CD14-positive monocyte (primary cell): ENCODE data around the gene RGL1. TPM values are rescaled to one million over a fixed set of nuclear protein-coding genes. Genes with fewer than 3 reads are reported as not detected.

Experiments used
- DNase-seq, 3 donors: peaks; one replicate each; pipeline ENCODE4 v3.0.0-alpha.2; 2011 to 2022
- H2AFZ ChIP-seq: 2 replicates; pipeline ENCODE4 v1.6.0; 2012; ENCODE audit warnings: mild to moderate bottlenecking, low read depth, low read length, inconsistent platforms; ENCODE audit not compliant: insufficient read depth, poor library complexity, severe bottlenecking
- H3K27ac ChIP-seq, 2 donors: 1 replicate in 1 of 2; 2 replicates in 1 of 2; pipeline ENCODE4 v1.5.1; 2012 to 2013; ENCODE audit warnings: low read length in 2 of 2, control low read depth in 1 of 2, inconsistent platforms in 1 of 2, low read depth in 1 of 2, mild to moderate bottlenecking in 1 of 2
- H3K27me3 ChIP-seq, 2 donors: one replicate each; pipeline versions ENCODE4 v1.6.0 to v1.6.1; 2011 to 2013; ENCODE audit warnings: low read length in 2 of 2; ENCODE audit not compliant: control insufficient read depth in 2 of 2, insufficient read depth in 2 of 2
- H3K36me3 ChIP-seq, 2 donors: replicated peaks in 1 of 2; 1 replicate in 1 of 2; 2 replicates in 1 of 2; pipeline versions ENCODE4 v1.5.1 to v1.6.1; 2012 to 2013; ENCODE audit warnings: low read length in 2 of 2, control low read depth in 1 of 2, inconsistent platforms in 1 of 2, mild to moderate bottlenecking in 1 of 2; ENCODE audit not compliant: insufficient read depth in 2 of 2, control insufficient read depth in 1 of 2
- H3K4me1 ChIP-seq, 2 donors: 1 replicate in 1 of 2; 2 replicates in 1 of 2; pipeline versions ENCODE4 v1.5.1 to v1.6.1; 2012 to 2013; ENCODE audit warnings: low read length in 2 of 2, control low read depth in 1 of 2, inconsistent platforms in 1 of 2, mild to moderate bottlenecking in 1 of 2, moderate library complexity in 1 of 2; ENCODE audit not compliant: insufficient read depth in 2 of 2, control insufficient read depth in 1 of 2
- H3K4me2 ChIP-seq: replicated peaks from 2 replicates; pipeline ENCODE3; 2012; ENCODE audit warnings: low read length, moderate library complexity, mild to moderate bottlenecking; ENCODE audit not compliant: poor library complexity, severe bottlenecking; ENCODE audit errors: extremely low read depth
- H3K4me3 ChIP-seq, 3 experiments: fragments of 200-600 bp in 1 of 3; sonication (generic) in 1 of 3; replicated peaks in 1 of 3; 1 replicate in 2 of 3; 2 replicates in 1 of 3; pipeline ENCODE4 v1.5.1; 2011 to 2013; ENCODE audit warnings: low read length in 3 of 3, mild to moderate bottlenecking in 3 of 3, control low read depth in 2 of 3, low read depth in 2 of 3, inconsistent platforms in 1 of 3, moderate library complexity in 1 of 3
- H3K79me2 ChIP-seq: 2 replicates; pipeline ENCODE4 v1.6.0; 2012; ENCODE audit warnings: mild to moderate bottlenecking, control low read depth, inconsistent platforms, low read length, moderate library complexity; ENCODE audit not compliant: insufficient read depth
- H3K9ac ChIP-seq: 2 replicates; pipeline ENCODE4 v1.6.0; 2017; ENCODE audit warnings: low read length, mild to moderate bottlenecking; ENCODE audit not compliant: insufficient read depth, poor library complexity, severe bottlenecking
- H3K9me3 ChIP-seq, 2 donors: replicated peaks in 1 of 2; 1 replicate in 1 of 2; 2 replicates in 1 of 2; pipeline versions ENCODE4 v1.5.1 to v1.6.1; 2012 to 2013; ENCODE audit warnings: low read length in 2 of 2, control low read depth in 1 of 2; ENCODE audit not compliant: control insufficient read depth in 1 of 2, insufficient read depth in 1 of 2
- H4K20me1 ChIP-seq: 2 replicates; pipeline ENCODE4 v1.6.0; 2012; ENCODE audit warnings: mild to moderate bottlenecking, low read length, control low read depth, moderate library complexity; ENCODE audit not compliant: insufficient read depth
- H3K27ac Mint-ChIP-seq, 7 donors: one replicate each; pipeline ENCODE4 v1.8.0; 2020; ENCODE audit warnings: mild to moderate bottlenecking in 7 of 7, mixed read lengths in 7 of 7, moderate library complexity in 6 of 7, inconsistent platforms in 2 of 7
- H3K27me3 Mint-ChIP-seq, 3 donors: one replicate each; pipeline ENCODE4 v1.8.0; 2021 to 2022; ENCODE audit warnings: low read depth in 3 of 3, mild to moderate bottlenecking in 3 of 3, mixed read lengths in 3 of 3, moderate library complexity in 3 of 3, inconsistent platforms in 1 of 3
- H3K36me3 Mint-ChIP-seq, 2 donors: one replicate each; pipeline ENCODE4 v1.8.0; 2020; ENCODE audit warnings: mixed read lengths in 2 of 2, inconsistent platforms in 1 of 2, mild to moderate bottlenecking in 1 of 2
- H3K4me1 Mint-ChIP-seq: one replicate; pipeline ENCODE4 v1.8.0; 2020; ENCODE audit warnings: mild to moderate bottlenecking, mixed read lengths
- H3K4me3 Mint-ChIP-seq, 2 donors: one replicate each; pipeline ENCODE4 v1.8.0; 2020; ENCODE audit warnings: mild to moderate bottlenecking in 2 of 2, mixed read lengths in 2 of 2, moderate library complexity in 1 of 2
- H3K9me3 Mint-ChIP-seq, 7 donors: one replicate each; pipeline ENCODE4 v1.8.0; 2020 to 2022; ENCODE audit warnings: mixed read lengths in 7 of 7, mild to moderate bottlenecking in 6 of 7, moderate library complexity in 6 of 7, inconsistent platforms in 2 of 7
- CTCF ChIP-seq: fragments of 200-600 bp; IDR thresholded peaks from one replicate; pipeline ENCODE4 v1.8.0; 2022; ENCODE audit warnings: antibody characterized with exemption, mild to moderate bottlenecking
- WGBS: methylation state at CpG from one replicate; pipeline ENCODE4 v1.1.5; 2013; ENCODE audit warnings: missing lambda C conversion rate; ENCODE audit not compliant: insufficient coverage; 5-methylcytosine and 5-hydroxymethylcytosine counted together
- intact Hi-C, 2 donors: fragments of 100-400 bp; cut with micrococcal nuclease; formaldehyde crosslinking; loops; one replicate each; pipeline versions ENCODE4 v1.15.0 to v1.15.1; 2023
- polyA plus RNA-seq, 3 donors: library from polyadenylated mRNA; depleted of rRNA in 1 of 3; unstranded in 2 of 3; stranded (reverse) in 1 of 3; fragments of 300-500 nt in 2 of 3; fragments of >200 nt in 1 of 3; fragmentation: Illumina TruSeq in 2 of 3; gene quantifications; 1 replicate in 2 of 3; 2 replicates in 1 of 3; pipeline ENCODE4 v1.2.3, GENCODE V29; 2012 to 2021

RGL1 gene
- polyA plus RNA-seq, 3 donors, result 1.2 to 3.3 (median 2.0) TPM

GRCh38 chr1:183777328-183777727, 27.6 kb upstream of the RGL1 start:
- H3K27me3 Mint-ChIP-seq, result peaks cover 2 to 4% (median 3%) of the 10 kb centered on the region in 3 donors
- Histone ChIP-seq H3K4me2 (no peak overlapping the region), H3K4me3 (no peak overlapping the region), H3K27ac (no peak overlapping the region), H2AFZ (no peak overlapping the region), H3K79me2 (no peaks in the 10 kb centered on the region), H3K4me1 (no peaks in the 10 kb centered on the region), H3K27me3 (no peaks in the 10 kb centered on the region), H4K20me1 (no peaks in the 10 kb centered on the region), H3K9me3 (peaks cover 17 to 22% of the 10 kb centered on the region in 2 donors), H3K9ac (no peak overlapping the region), H3K36me3 (no peaks in the 10 kb centered on the region)
- no peaks in the 10 kb centered on the region for H3K36me3 Mint-ChIP-seq
- intact Hi-C loops, result no loop called here
- WGBS, result no CpG with 5 or more reads among the region's 3 CpGs
- H3K9me3 Mint-ChIP-seq, result peaks cover 24 to 41% (median 31%) of the 10 kb centered on the region in 7 donors
- no peaks in the 10 kb centered on the region for H3K4me1 Mint-ChIP-seq
- TF ChIP-seq CTCF, result no peak
- H3K4me3 Mint-ChIP-seq, result no peak overlapping the region
- H3K27ac Mint-ChIP-seq, result no peak overlapping the region
- no peak for DNase-seq

GRCh38 chr1:183778045-183778444, 26.9 kb upstream of the RGL1 start:
- Histone ChIP-seq H3K4me1 (no peaks in the 10 kb centered on the region), H3K27ac (no peak overlapping the region), H3K36me3 (no peaks in the 10 kb centered on the region), H3K9ac (no peak overlapping the region), H4K20me1 (no peaks in the 10 kb centered on the region), H3K9me3 (peaks cover 16 to 17% of the 10 kb centered on the region in 2 donors), H3K4me2 (no peak overlapping the region), H3K4me3 (no peak overlapping the region), H3K27me3 (no peaks in the 10 kb centered on the region), H3K79me2 (no peaks in the 10 kb centered on the region), H2AFZ (no peak overlapping the region)
- intact Hi-C loops, result no loop called here
- no peak for TF ChIP-seq CTCF
- Mint-ChIP-seq H3K4me3 (no peak overlapping the region), H3K27me3 (peaks cover 2 to 4% (median 3%) of the 10 kb centered on the region in 3 donors), H3K4me1 (no peaks in the 10 kb centered on the region), H3K36me3 (no peaks in the 10 kb centered on the region), H3K27ac (no peak overlapping the region), H3K9me3 (peaks cover 20 to 36% (median 29%) of the 10 kb centered on the region in 7 donors)
- DNase-seq, result no peak
- WGBS, result 94% methylated on average over 2 of the region's 3 CpGs
